Urinary bladder (tissue), 4 donors: ENCODE measurements around the gene AKAP5. TPM values are rescaled to one million over a fixed set of nuclear protein-coding genes. Genes with fewer than 3 reads are reported as not detected.

Experiments used
- DNase-seq: peaks from one replicate; pipeline ENCODE4 v3.0.0-alpha.2; 2015; ENCODE audit errors: extremely low spot score
- H3K27ac ChIP-seq: one replicate; pipeline ENCODE4 v1.5.1; 2013; ENCODE audit warnings: low read depth, mild to moderate bottlenecking, moderate library complexity
- H3K36me3 ChIP-seq: one replicate; pipeline ENCODE4 v1.6.1; 2013; ENCODE audit warnings: mild to moderate bottlenecking, moderate library complexity; ENCODE audit not compliant: insufficient read depth
- H3K4me1 ChIP-seq: one replicate; pipeline ENCODE4 v1.6.1; 2013; ENCODE audit warnings: mild to moderate bottlenecking, moderate library complexity; ENCODE audit not compliant: insufficient read depth
- H3K4me3 ChIP-seq: one replicate; pipeline ENCODE4 v1.5.1; 2013; ENCODE audit warnings: low read depth, low read length
- WGBS: extraction: QIAGEN DNeasy Blood & Tissue Kit; methylation state at CpG from one replicate; pipeline ENCODE4 v1.1.7; 2013; 5-methylcytosine and 5-hydroxymethylcytosine counted together
- polyA plus RNA-seq: library from polyadenylated mRNA; stranded (reverse); fragments of 200-250 nt; gene quantifications from one replicate; pipeline ENCODE4 v1.2.3, GENCODE V29; 2013
- total RNA-seq: library from RNA; depleted of rRNA; stranded (reverse); fragments of >200 nt; gene quantifications from one replicate; pipeline ENCODE4 v1.2.3, GENCODE V29; 2014
- donor health status: healthy with polysubstance abuse.
- donor health status: healthy.

AKAP5 gene
- total and polyA plus RNA-seq, 2 donors: 0.35 to 5.6 TPM

GRCh38 chr14:64502456-64502855, 37.2 kb downstream of the AKAP5 start:
- WGBS: 53% methylated on average over 6 of the region's 6 CpGs
- no peak for DNase-seq

GRCh38 chr14:64502887-64503433, 37.7 kb downstream of the AKAP5 start:
- no peaks in the 10 kb centered on the region for H3K36me3 ChIP-seq
- no peak for DNase-seq
- WGBS: under 1% methylated on average over 29 of the region's 29 CpGs
- peaks cover 4% of the 10 kb centered on the region for H3K4me1 ChIP-seq
- H3K27ac ChIP-seq: peak overlapping the region; percentile 100
- peak overlapping the region; percentile 82 for H3K4me3 ChIP-seq

More at GRCh38 chr14:64502456-64502855, 37.2 kb downstream of the AKAP5 start:
- H3K4me1 ChIP-seq: peaks cover 1% of the 10 kb centered on the region
- peak overlapping the region; percentile 100 for H3K27ac ChIP-seq
- peaks cover 2% of the 10 kb centered on the region for H3K36me3 ChIP-seq
- peak overlapping the region; percentile 82 for H3K4me3 ChIP-seq

GRCh38 chr14:64503434-64504309, 38.4 kb downstream of the AKAP5 start, which contains the start of gene ZBTB25:
Gene ZBTB25, minus strand, starts transcription at chr14:64503838. Its CDS starts 13,305 bp downstream, at chr14:64490533.
- DNase-seq: peak; percentile 79
- Histone ChIP-seq H3K4me3 (peak within 1 kb of the TSS; percentile 82), H3K36me3 (no peaks in the 10 kb centered on the region), H3K27ac (peak within 1 kb of the TSS; percentile 100), H3K4me1 (peaks cover 4% of the 10 kb centered on the region)
- WGBS: under 1% methylated on average over 87 of the region's 87 CpGs

- no peaks in the 10 kb centered on the region for H3K36me3 ChIP-seq
- under 1% methylated on average over 63 of the region's 63 CpGs for WGBS
- peak within 1 kb of the TSS; percentile 100 for H3K27ac ChIP-seq
- H3K4me3 ChIP-seq: peak within 1 kb of the TSS; percentile 82
- peak; percentile 37 for DNase-seq
- peaks cover 4% of the 10 kb centered on the region for H3K4me1 ChIP-seq
Measured at GRCh38 chr14:64504310-64504896, 39.1 kb downstream of the AKAP5 start, which contains the start of gene ZBTB1. Gene ZBTB1, plus strand, starts transcription at chr14:64504770. Its CDS starts 16,735 bp downstream, at chr14:64521505.

- under 1% methylated on average over 68 of the region's 68 CpGs for WGBS
- no peaks in the 10 kb centered on the region for H3K36me3 ChIP-seq
- H3K4me1 ChIP-seq: peaks cover 4% of the 10 kb centered on the region
- H3K4me3 ChIP-seq: peak overlapping the region; percentile 82
- peak overlapping the region; percentile 100 for H3K27ac ChIP-seq
- peak; percentile 89 for DNase-seq
Measured at GRCh38 chr14:64504897-64505794, 39.8 kb downstream of the AKAP5 start.

- no peak overlapping the region for H3K4me3 ChIP-seq
Measured at GRCh38 chr14:64506721-64507120, 41.4 kb downstream of the AKAP5 start.

GRCh38 chr14:64507376-64508156, 42.3 kb downstream of the AKAP5 start:
- no peak overlapping the region for H3K27ac ChIP-seq
- no peak for DNase-seq
- H3K4me3 ChIP-seq: no peak overlapping the region
- H3K4me1 ChIP-seq: peaks cover 2% of the 10 kb centered on the region
- no peaks in the 10 kb centered on the region for H3K36me3 ChIP-seq
- 72% methylated on average over 4 of the region's 4 CpGs for WGBS

More at GRCh38 chr14:64506721-64507120, 41.4 kb downstream of the AKAP5 start:
- Histone ChIP-seq H3K4me1 (peaks cover 2% of the 10 kb centered on the region), H3K27ac (peak overlapping the region; percentile 3), H3K36me3 (no peaks in the 10 kb centered on the region)
- WGBS: 49% methylated on average over 3 of the region's 3 CpGs
- no peak for DNase-seq

- H3K4me3 ChIP-seq: no peak overlapping the region
- H3K27ac ChIP-seq: no peak overlapping the region
- 43% methylated on average over 1 of the region's 1 CpG for WGBS
- no peaks in the 10 kb centered on the region for H3K36me3 ChIP-seq
- peaks cover 2% of the 10 kb centered on the region for H3K4me1 ChIP-seq
- DNase-seq: no peak
Measured at GRCh38 chr14:64508215-64508776, 43.0 kb downstream of the AKAP5 start.

- no peak for DNase-seq
- no peak overlapping the region for H3K4me3 ChIP-seq
- no peaks in the 10 kb centered on the region for H3K36me3 ChIP-seq
- no peak overlapping the region for H3K27ac ChIP-seq
- 89% methylated on average over 8 of the region's 8 CpGs for WGBS
- H3K4me1 ChIP-seq: peaks cover 2% of the 10 kb centered on the region
Measured at GRCh38 chr14:64509036-64509435, 43.7 kb downstream of the AKAP5 start.

- no peaks in the 10 kb centered on the region for H3K36me3 ChIP-seq
- no peak for DNase-seq
- H3K4me3 ChIP-seq: no peak overlapping the region
- no peak overlapping the region for H3K27ac ChIP-seq
- 23% methylated on average over 4 of the region's 4 CpGs for WGBS
- H3K4me1 ChIP-seq: peaks cover 5% of the 10 kb centered on the region
Measured at GRCh38 chr14:64510825-64511671, 45.7 kb downstream of the AKAP5 start.

GRCh38 chr14:64513271-64513670, 48.0 kb downstream of the AKAP5 start:
- Histone ChIP-seq H3K27ac (no peak overlapping the region), H3K4me1 (peaks cover 2% of the 10 kb centered on the region), H3K4me3 (no peak overlapping the region), H3K36me3 (no peaks in the 10 kb centered on the region)
- 73% methylated on average over 2 of the region's 2 CpGs for WGBS
- no peak for DNase-seq
